ENCODE measurements around the gene FRAT2.
"Not testable (repeated sequence)": the region's sequence is repeated elsewhere in the genome, so short reads cannot be mapped to it uniquely, and the experiment has no call there.

FRAT2 gene

DNA sequence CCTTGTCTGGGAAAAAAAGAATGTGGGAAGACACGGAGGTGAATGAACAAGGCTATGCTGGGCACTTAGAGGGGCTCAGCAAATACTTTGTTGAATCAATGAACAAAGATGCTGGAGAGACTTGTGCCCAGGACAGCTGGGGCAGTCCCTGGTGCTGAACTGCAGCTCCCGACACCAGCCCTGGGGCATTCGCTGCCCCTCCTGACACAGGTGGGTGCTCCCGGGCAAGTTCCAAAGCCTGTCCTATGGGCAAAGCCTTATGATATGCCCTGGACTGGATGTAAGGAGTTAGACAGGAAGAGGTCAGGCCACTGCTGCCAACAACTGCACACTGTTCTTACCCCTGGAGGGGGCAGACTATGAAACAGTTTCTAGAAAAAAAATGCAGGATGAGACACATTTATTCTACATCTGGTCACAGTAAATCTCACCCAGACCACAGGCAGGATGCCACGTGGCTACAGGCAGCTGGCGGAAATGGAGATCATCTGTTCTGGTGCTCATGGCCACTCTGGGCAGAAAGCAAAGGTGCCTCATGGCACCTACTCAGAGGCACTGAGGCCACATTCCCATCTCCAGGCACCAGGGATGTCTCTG lies 21.9 kb upstream of the FRAT2 start:
- DNase-seq, result no peak

DNA sequence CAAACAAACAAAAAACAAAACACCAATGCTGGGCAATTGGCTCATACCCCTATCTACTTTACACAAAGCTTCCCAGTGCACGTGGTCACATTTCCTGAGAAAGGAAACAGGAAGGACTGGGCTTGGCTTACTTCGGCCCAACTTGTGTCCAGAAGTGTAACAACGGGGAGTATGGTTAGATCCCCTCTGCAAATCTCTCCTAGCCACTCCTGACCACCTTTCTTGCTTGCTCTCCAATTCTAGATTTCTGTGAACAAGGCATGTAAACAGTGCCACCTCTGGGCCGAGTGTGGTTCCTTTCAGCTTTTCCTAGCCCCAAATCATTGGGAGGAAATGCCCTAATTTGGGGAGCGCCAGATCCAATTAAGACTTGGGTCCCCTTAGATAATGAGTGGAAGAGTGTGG lies 21.0 kb upstream of the FRAT2 start:
- peak; percentile 29 for DNase-seq

DNA sequence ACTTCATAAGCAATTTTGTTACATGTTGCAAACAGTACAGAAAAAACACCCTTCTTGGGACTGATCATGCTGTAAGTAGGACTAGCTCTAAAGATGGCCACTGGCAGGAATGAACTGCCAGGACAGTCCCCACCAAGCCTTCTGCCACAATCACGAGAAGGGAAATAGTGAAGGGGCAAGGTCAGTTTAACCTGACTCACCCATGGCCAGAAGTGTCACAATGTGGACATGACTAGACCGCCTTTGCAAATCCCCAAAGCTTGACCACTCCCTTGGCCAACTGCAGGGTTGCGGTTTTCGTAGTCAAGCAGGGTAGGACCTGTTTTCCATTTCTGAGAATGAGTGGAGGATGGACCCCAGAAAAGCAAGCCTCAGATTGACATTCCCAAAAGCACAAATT lies 19.4 kb upstream of the FRAT2 start:
- no peak for DNase-seq

DNA sequence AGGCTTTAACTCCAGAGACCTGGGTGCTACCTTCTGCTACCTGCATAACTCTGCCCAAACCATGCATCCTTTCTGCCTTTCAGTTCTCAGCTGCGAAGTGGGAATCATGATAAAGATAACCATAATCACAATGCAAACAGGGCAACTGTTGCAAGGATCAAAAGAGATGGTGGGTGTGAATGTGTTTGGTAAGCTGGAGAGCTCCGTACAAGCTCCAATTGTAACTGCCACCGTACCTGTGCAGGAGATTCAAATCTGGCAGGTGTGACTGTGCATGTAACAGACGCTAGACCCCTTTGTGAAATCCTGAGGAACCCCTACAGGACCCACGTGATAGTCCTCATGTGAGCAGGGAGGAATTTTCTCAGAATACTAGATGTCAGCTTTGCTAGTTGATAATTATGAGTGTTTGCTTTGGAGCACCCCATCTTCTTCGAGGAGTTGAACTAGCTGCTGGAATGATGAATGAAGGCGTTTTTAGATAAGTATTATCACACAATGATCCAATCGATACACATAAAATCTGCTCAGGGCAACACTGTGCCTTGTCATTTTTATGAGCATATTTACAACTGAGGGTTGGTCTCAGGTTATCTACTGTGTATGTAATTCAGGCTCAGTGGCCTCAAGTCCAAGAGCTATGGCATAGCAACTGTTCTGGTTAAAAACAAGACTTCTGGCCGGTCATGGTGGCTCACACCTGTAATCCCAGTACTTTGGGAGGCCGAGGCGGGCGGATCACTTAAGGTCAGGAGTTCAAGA lies 15.4 kb upstream of the FRAT2 start:
- no peak for DNase-seq

DNA sequence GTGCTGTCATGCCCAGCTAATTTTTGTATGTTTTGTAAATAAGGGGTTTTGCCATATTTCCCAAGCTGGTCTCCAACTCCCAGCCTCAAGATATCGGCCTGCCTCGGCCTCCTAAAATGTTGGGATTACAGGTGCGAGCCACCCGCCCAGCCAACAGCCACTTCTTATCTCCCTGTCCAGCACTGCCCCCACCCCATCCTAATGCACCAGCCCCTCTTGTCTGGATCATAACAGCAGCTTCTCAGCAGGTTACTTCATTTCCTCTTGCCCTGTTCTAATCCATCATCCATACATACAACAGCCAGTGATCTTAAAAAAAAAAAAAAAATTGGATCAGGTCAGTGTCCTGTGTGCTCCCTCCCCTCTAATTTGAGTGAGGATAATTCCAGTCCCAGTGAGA lies 12.8 kb upstream of the FRAT2 start:
- DNase-seq, result no peak

DNA sequence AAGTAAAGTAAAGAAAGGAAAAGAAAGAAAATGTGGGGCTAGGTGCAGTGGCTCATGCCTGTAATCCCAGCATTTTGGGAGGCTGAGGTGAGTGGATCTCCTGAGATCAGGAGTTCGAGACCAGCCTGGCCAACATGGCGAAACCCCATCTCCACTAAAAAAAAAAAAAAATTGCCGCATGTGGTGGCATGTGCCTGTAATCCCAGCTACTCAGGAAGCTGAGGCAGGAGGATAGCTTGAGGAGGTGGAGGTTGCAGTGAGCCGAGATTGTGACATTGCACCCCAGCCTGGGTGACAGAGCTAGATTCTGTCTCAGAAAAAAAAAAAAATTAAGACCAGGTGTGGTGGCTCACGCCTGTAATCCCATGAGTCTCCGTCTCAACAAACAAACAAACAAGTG lies 9.1 kb upstream of the FRAT2 start:
- DNase-seq, result not testable (repeated sequence)

DNA sequence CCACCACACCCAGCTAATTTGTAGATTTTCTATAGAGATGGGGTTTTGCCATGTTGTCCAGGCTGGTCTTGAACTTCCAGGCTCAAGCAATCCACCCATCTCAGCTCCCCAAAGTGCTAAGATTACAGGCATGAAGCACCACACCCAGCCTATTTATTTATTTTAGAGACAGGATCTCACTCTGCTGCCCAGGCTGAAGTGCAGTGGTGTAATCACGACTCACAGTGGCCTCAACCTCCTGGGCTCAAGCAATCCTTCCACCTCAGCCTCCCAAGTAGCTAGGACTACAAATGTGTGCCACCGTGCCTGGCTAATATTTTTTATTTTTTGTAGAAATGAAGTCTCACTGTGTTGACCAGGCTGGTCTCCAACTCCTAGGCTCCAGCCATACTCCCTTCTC lies 6.9 kb upstream of the FRAT2 start:
- no peak for DNase-seq

DNA sequence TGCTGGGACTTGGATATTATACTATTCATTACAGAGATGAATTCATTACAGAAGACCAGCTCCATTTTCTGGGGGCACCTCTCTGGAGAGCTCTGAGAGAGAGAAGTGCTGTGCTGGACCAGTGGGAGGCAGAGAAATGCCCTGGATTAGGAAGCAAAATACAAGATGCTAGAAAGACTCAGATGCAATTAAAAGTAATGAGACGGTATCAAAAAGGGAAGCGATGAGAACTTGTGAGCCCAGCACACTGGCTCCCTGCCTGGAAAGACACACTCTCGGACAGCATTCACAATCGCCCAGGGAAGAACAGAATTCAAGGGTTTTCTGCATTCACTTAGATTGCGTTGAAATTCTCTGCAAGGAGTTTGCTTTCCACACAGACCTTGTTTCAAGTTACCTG lies 3.5 kb upstream of the FRAT2 start:
- DNase-seq, result no peak

DNA sequence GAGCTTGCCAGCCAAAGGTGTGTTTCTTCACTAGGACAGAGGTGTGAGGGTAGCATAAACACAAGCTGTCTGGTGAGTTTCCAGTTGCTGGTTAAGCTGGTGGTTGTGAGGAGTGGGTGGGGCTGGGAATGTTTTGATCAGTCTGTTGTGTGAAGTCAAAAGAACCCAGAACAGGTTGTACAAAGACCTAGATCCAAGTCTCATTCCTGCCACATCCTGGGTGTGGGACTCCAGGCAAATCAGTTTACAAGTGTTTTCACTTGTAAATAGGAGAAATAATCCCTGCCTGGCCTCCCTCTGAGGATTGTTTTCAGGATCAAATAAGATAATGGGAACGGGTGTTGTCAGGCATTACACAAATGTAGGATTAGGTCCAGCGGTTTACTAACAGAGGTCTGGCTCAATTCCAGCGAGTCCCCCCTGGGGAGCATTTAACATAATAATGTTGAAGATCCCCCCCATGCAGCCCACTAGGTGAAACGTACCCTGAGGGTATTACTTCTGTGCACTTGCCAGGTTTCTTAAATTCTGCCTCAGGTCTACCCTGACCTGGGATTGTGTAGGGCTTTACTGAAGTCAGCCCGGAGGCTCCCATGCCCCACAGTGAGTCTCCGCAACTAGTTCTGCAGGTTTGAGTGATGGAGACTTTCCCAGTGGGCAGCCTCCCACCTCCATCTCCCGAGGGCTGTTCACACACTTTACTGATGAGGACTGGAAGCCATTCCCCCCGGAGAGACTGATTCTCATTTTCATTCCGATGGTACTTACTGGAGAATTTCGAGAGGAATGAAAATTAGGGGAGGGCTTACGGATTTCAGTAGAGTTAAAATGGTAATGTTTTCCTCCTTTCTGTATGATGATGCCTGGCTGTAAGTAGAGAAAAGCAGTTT lies 2.7 kb upstream of the FRAT2 start:
- no peak for DNase-seq

DNA sequence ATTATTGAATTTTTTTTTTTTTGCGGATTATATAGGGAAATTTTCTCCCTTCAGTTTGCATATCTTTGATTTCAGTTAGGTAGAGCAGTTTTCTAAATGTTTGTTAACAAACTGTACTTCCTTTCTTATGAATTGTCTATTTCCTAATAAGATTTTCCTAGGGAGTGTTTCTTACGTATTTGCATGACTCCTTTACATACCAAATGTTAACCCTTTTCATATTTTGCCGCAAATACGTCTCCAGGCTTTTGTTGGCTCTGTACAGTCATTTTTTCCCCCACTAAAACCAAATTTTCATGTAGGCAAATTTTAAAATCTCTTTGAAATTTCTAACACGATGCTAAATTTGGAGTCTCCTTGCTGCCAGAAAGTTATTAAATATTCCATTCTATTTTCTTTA lies 1.9 kb upstream of the FRAT2 start:
- no peak for DNase-seq

DNA sequence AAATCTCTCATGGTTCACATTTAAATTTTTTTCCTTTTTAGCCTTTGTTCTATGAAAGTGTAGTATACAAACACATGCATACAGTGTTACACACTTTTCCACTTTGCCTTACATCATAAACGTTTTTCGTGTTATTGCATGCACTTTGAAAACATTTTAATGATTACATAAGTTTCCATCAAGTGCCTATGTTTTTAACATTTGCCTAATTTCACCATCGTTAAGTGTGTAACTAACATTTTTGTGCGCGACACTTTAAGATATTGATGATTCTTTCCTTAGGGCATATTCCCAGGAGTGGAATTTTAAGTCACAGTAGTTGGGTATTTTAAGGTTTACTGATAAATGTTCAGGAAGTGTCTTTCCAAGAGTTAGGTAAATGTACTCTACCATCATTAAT lies 1.5 kb upstream of the FRAT2 start:
- no peak for DNase-seq

DNA sequence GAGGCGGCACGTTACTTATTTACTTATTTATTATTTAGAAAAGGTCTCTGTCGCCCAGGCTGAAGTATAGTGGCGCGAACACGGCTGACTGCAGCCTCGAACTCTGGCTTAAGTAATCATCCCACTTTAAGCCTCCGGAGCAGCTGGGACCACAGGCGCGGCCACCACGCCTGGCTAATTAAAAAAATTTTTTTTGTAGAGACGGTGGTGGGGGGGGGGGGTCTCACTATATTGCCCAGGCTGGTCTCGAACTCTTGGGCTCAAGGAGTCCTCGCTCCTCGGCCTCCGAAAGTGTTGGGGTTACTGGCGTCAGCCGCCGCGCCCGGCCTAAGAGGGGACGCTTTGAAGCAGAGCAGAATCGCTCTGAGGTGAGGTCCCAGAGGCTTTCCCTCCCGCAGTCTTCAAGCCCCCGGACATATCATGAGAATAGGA lies 675 bp upstream of the FRAT2 start:
- no peak for DNase-seq

DNA sequence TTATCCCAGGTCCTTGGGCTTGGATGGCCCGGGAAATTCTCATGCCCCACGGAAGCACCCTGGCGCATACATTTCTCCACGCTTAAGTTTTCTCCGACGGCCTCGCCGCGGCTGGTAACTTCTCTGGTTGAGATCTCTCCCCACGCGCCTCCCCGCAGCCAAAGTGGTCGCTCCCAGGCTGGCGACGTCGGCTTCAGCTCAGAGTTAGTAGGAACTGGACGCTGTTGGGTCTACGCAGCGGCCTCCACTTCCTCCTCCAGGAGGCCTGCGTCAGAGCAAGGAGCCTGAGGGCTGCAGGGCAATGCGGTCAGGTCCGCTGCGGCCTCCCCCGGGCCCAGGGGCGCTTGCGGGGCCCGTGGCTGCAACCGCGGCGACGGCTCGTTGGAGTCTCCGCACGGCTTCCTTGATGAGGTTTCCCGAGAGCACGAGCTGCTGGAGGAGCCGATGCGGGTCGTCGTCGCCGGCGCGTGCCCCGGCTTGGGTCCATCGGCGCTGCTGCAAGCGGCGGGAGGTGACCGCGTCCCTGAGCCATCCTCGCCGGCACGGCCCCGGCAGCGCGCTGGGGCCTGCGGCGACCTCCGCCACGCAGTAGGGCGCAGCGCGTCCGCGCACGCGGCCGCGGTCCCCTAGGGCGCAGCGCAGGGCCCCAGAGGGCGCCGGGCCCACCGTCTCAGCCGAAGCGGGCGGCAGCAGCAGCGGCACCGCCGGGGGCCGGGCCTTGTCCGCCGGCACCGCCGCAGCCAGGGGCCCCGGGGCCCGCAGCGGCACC lies 744 bp downstream of the FRAT2 start:
- no peak for DNase-seq

DNA sequence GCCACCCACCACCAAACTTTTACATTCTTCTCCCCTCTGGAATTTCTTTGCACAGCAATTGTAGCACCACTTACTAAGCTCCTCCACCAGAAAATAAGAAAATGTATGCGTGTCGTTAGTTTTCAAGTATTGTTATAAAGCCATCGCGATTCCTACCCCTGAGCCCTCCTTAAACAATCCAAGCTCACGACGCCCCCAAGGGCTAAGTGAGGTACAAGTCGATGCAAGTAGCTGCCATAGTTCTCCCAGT lies 1.3 kb downstream of the FRAT2 start:
- peak; percentile 33 for DNase-seq

DNA sequence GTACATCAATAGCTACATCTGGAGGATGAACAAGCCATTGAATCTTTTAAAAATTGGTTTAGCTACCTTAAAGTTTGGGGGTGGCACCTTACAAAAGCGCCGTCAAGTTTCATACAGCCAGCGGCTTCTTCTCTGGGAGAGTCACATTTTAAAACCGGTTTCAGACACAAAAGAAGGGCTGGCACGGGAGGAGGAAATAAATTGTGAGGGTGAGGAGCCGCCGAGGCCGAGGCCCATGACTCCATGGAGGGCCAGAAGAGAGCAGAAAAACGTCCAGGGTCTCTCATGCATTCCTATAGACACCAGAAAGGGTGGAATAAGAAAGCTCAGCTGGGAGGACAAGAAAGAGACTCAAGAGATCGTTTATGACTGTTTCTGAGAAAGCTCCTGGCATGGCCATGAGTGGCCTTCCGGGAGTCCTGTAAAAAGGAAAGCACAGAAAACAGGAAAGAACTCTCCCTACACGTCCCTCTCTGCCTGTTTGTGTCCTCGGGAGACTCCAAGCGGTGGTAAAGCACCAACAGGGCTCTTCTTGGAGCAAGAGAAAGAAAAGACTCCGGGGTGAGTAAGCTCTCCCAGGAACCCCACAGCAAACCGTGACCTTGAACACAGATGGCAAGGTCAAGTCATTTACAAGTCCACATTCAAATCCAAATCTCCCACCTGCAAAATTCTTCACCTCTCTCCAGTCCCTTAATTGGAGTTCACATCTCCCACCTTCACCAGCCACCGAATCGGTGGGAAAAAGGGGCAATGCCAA lies 1.8 kb downstream of the FRAT2 start:
- peak; percentile 58 for DNase-seq

DNA sequence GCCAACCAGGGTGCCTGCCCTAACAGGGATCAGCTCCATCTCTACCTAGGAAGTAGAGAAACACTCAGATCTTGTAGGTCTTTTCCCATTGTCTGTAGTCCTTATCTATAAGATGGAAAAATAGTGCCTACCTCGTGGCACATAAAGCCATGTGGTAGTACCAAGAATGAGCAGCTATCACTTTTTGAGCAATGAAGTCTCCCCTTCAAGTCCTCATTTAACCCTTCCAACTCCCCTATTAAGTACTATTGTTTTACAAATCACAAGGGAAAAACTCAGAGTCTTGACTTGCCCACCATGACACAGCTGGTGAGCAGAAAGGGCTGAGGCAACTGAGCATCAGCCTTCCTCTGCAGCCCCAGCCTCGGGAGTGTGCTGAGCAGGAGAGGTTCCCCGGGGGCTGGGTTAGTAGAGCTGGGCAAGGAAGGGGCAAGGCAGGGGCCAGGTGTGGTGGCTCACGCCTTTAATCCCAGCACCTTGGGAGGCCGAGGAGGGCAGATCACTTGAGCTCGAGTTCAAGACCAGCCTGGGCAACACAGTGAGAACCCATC lies 3.3 kb downstream of the FRAT2 start:
- DNase-seq, result no peak

DNA sequence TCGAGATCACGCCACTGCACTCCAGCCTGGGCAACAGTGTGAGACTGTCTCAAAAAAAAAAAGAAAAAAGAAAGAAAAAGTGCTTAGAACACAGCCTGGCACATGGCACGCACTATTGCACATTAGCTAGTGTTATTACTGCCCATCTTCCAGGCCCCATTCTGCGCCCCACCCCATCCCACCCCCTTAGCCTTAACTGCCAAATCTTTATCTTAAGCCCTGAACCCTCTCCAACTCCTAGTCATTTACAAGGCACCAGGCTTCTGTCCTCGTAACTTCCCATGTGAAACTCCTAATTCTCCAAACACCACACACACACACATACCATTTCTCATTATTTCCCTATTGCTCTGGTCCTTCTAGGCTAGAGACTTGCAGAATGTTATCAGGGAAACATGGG lies 4.8 kb downstream of the FRAT2 start:
- no peak for DNase-seq

DNA sequence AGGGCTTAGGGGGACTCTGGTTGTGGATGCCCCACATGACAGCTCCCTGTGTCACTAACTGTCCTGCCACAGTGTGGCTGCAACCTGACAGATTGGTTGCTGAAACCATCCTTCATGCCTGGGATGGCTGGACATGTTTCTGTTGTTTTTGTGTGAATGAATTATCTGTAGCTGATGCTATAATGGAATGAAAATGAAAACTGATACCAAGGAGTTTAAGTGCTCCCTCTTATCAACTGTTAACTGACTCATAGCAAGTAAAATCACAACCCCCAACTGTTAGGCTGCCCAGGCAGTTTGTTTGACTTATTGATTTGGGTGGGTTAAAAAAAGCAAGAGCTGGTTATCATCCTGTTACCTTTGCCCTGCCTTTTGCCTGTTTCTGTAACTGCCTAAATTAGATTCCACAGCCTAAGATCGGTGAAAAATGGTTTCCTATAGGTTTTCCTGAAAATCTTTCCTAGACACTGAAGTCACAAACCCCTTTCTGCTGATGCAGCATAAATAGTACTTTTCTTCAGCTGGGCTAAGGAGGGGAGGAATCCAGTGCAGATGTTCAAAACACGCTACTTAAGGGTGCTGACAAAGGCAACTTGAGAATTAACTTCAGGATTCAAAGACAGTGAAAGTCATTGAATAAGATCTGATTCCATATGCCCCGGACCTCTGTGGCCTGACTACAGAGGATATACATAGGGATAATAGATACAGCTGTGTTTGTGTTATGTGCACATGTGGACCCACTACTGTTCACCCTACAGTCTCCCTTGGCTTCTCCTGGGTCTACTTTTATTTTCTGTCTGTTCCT lies 5.7 kb downstream of the FRAT2 start:
- DNase-seq, result no peak

DNA sequence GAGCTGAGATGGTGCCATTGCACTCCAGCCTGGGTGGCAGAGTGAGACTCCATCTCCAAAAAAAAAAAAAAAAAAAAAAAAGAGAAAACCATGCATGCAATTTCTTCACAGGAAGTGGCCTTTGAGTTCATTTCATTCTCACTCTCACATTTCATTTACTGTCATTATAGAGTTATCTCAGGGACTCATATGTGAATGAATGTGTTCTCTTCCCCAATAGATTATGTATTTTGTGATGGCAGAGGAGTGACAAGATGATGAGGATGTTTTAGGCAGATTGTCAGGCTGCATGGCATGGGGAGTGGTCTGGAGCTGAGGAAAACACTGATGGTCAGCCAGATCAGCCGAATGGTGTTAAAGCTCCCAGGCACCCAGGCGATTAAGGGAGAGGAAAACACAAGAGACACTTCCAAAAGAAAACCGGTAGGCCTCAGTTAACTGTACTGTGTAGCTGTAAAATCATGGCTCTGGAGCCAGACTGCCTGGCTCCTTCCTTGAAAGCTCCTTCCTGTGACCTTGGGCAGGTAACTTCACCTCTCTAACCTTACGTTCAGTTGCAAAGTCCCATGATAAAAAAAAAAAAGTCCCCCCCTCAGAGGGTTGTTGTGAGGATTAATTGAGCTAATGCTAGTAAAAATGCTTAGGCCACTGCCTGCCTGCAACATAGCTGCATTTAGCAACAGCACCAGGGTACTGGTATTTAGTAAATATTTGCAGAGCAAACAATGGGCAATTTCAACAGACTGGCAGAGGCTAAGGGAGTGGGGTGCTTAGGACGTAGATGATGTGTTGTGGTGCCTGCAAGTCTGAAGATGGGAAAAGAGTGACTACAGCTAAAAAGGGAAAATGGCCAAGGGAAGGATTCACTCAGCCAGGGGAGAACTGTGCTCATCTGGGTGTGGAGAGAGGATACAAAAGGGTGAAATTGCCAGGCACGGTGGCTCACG lies 6.9 kb downstream of the FRAT2 start:
- DNase-seq, result no peak

DNA sequence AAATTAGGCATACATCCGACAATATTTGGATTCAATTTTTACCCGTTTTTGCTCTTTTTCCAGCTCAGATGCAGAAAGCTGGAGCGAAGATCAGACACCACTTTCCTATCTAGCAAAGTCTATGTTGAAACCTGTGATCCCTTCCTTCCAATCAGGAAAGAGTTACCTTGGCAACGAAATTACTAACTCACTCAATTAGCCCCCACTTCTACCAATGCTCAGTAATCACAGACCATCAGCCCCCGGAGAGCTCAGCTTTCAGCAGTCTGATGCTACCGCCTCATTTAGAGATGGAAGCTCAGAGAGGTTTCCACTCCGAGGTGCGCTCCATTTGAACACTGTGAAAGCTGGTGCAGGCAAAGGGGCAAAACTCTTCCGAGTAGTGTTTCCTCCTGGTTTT lies 8.8 kb downstream of the FRAT2 start:
- DNase-seq, result no peak
